ENCODE results near the gene CFAP99.

CFAP99 gene

DNA sequence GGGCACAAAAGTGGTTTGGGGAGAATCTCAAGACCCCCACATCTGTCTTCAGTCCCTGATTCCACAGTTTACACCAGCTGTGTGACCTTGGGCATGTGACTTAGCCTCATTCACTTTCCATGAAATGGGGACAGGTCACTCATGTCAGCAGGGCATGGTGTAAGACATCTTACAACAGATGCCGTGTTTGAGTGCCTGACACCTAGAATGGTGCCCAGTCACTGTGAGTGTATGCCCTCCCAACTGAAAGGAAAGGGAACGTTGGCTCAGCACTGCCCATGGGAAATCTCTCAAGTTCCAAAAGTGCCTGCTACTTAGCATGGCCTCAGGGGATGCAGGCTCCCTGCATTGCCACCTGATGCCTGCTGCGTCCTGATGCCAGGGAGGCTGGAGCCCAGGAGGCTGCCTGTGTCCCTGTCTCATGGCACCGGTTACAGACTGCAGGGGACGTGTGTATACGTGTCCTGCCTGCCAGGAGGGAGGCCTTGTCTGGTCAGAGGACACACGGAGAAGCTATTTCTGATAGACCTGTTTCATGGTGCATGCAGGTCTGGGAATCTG lies 82.4 kb downstream of the CFAP99 start:
- no peak for DNase-seq (ENCODE audit: low read depth in 2 of 2)

DNA sequence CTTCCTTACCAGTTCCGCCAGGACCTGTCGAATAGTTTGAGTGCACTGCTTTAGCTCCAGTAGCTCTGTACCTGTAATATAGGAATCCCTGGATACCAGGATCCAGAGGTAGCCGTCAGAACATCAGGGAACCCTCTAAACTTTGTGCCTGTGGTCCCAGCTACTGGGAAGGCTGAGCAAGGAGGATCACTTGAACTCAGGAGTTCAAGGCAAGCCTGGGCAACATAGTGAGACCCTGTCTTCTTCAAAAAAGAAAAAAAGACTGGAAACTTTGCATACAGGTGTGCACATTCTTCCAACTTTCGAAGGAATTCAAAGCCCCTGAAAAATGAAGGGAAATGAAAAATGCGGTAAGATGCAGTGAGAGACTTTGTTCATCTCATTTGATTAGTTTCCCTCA lies 85.1 kb downstream of the CFAP99 start:
- no peak for DNase-seq (ENCODE audit: low read depth in 2 of 2)

DNA sequence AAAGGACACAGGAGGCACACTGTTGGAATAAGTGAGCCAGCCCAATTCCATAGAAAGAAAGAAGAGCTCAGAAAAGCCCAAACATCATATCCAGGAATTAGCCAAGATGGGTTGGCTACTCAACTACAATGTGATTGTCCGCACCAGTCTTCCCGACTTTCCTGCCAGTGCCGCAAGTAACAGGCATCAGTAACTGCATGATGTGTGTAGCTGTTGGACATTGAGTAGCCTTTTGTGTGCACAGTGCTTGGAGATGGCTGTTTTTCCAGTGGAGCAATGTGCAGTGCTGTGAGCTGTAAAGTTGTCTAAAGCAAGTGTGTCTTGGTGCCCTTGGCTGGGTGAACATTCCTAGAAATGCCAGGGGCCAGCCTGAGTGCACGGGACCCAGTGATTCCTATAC lies 88.5 kb downstream of the CFAP99 start:
- no peak for DNase-seq (ENCODE audit: low read depth in 2 of 2)

DNA sequence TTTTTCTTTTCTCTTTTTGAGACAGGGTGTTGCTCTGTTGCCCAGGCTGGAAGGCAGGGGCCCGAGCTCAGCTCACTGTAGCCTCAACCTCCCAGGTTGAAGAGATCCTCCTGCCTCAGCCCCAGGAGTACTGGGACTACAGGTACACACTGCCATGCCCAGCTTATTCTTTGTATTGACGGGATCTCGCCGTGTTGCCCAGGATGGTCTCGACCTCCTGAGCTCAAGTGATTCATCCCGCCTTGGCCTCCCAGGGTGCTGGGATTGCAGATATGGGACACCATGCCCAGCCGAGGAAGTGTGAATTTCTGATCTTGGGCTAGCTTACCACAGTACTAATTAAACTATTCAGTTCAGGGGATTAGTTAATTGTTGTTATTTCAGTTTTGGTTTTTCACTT lies 89.1 kb downstream of the CFAP99 start:
- DNase-seq (ENCODE audit: low read depth in 2 of 2), result no peak

DNA sequence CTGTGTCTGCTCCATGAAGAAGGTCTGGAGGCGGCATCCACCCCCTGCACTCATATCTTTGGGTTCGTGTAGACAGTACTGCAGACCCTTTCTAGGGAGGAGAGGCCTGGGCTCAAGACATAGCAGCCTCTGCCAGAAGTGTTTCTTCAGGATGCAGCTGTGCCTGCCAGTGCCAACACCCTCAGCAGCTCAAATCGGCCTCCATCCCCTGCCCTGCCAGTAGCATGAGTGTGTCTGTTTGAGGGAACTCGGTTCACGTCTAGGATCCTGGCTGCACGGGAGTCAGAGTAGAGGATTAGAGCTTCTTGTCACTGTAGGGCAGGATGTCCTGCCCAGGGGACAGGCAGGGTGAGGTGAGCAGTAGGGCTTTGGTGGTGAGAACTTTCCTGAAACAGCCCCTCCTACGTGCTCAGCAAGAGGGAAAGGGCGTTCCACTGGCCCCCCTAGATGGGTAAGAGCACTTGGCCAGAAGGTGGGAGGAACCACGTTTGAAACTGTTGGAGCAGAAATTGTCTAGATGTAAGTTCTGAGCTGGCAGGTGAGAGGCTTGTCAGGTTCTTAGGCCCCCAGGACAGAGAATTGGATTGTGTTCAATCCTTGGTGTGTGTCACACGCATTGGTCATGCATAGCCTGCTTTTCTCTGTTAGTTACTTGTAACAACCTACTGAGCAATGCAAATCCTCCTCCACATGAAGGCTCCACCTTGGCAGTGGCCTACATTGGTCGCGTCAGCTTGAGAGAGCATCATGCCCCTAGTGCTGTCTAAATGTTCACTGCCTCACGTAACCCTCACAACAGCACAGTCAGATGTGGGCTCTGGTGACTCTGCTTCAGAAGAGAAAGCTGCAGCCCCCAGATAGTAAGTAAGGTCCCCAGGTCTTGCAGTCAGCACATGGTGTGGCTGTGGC lies 91.8 kb downstream of the CFAP99 start:
- DNase-seq (ENCODE audit: low read depth in 2 of 2), result no peak

- no peak for DNase-seq (ENCODE audit: low read depth in 2 of 2)
These were observed 92.9 kb downstream of the CFAP99 start for GRCh38 chr4:2511645-2512131.
